HG03103 (cell line): ENCODE results near the gene TUBA1A.
"Not testable (repeated sequence)": the region's sequence is repeated elsewhere in the genome, so short reads cannot be mapped to it uniquely, and the experiment has no call there.

ENCODE experiments used
- ATAC-seq: cut with Tn5 transposase; IDR thresholded peaks from one replicate; pipeline ENCODE4 v1.9.1; 2021; ENCODE audit warnings: low read depth; ENCODE audit not compliant: unreplicated experiment

The TUBA1A gene

GRCh38 chr12:49161092-49161795, 27.6 kb downstream of the TUBA1A start:
- no peak for ATAC-seq

DNA sequence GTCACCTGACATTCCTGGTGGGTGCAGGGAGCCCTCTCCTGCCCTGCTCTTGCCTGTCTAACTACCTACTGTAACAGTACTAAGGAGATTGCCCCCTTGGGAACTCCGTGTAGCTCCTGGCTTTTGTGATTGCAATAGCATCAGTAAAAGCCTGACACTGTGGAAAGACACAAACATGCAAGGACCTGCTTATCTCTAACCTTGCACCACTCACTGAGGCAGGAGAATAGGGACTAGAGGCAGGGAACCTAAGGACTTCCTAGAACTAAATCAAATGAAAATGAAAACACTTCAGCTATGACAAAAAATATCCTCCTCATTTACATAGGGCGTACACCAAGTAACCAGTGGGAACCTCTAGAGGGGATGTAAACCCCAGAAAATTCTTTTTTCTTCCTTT, 28.5 kb downstream of the TUBA1A start:
- ATAC-seq, result no peak

DNA sequence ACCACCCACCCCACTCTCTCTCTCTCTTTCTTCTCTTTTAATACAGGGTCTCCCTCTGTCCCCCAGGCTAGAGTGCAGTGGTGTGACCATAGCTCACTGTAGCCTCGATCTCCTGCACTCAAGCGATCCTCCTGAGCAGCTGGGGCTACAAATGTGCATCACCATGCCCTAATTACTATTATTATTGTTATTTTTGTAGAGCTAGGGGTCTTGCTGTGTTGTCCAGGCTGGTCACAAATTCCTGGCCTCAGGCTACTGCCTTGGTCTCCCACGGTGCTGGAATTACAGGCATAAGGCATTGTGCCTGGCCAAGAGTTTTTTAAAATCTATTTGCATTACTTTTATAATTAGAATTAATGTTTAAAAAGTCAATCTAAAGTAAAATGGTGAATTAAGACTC, 34.7 kb downstream of the TUBA1A start:
- ATAC-seq, result no peak

DNA sequence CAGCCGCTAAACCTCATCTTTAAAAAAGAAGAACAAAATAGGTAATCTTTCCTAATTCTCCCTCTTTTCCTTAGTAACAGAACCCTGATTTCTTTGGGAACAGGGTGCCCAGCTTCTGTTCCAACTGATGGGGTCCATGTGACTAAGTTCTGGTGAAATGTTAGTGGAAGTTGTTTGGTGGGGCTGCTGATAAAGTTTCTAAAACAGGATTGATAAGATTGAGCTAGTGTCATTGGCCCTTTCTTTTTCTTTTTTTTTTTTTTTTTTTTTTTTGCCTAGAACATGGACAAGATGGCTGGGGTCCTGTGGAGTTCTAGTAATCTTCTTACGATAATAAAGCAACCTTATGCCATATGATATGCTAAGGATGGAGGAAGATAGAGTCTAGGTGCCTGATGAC, 41.5 kb downstream of the TUBA1A start:
- ATAC-seq, result no peak

GRCh38 chr12:49146406-49146805, 42.5 kb downstream of the TUBA1A start:
- ATAC-seq, result no peak

GRCh38 chr12:49144384-49144783, 44.5 kb downstream of the TUBA1A start:
- no peak for ATAC-seq

DNA sequence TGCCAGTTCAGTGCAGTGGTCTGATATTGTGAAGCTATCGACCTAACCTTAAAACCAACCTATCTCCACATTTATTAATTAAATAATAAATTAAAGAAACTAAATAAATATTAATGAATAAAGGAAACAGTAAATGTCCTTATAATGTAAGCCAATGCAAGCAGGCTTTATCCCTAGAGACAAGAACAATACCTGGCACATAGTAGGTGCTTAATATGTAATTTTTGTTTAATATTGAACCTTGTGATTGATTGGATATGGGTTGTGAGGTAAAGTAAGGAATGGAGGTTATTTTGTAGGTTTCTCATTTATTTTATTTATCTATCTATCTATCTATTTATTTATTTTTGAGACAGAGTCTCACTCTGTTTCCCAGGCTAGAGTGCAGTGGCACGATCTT, 49.9 kb downstream of the TUBA1A start:
- ATAC-seq, result no peak

- no peak for ATAC-seq
Observed at GRCh38 chr12:49138587-49138986, 50.3 kb downstream of the TUBA1A start.

GRCh38 chr12:49137476-49137875, 51.4 kb downstream of the TUBA1A start:
- no peak for ATAC-seq

GRCh38 chr12:49136997-49137396, 51.9 kb downstream of the TUBA1A start:
- ATAC-seq, result not testable (repeated sequence)
